ENCODE measurements around the gene FEZ2. TPM values are rescaled to one million over a fixed set of nuclear protein-coding genes. Genes with fewer than 3 reads are reported as not detected.

Gene FEZ2
- total RNA-seq, 2 donors from 2014 or later = 63.6 to 83.3 TPM

GRCh38 chr2:36540986-36541754 lies 56.8 kb downstream of the FEZ2 start:
- DNase-seq (ENCODE audit: low spot score) = no peak
- intact Hi-C loops (cut with DNase I) = no loop called here

DNA sequence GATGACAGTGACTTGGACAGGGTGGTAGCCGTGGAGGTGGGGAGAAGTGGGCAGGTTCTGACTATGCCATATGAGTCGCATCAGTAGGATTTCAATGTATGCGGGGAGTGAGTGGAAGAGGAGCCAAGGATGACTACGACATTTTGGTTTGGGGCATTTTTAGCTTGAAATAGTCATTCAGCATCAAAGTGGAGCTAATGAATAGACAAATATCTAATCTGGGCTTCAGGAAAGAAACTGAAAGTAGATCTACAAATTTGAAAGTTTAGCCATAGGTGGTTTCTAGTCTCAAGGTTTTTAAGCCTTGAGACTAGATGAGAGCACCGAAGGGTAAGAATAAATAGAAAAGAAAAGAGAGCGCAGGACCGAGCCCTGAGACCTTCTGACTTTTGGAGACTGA lies 58.3 kb downstream of the FEZ2 start:
- DNase-seq (ENCODE audit: low spot score) = no peak
- intact Hi-C loops (cut with DNase I) = no loop called here

DNA sequence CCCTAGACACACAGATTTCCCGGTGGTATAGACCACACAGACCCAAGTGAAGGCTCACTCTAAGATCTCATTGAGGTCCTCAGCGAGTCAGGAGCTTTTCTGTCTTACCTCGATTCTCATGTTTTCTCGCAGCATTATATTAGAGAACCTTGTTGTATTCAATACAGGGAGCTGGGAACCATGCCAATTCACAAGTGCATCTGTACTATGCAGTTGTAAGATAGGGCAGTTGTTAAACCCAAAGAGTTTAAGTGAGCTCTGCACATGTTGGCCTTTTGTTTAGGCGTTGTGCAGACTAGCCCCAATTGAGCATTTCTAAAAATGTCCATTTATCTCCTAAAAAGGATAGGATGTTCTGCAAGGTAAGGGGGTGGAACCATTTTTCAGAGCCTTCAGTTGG lies 59.6 kb downstream of the FEZ2 start:
- DNase-seq (ENCODE audit: low spot score) = no peak

GRCh38 chr2:36536776-36537175 lies 61.2 kb downstream of the FEZ2 start:
- intact Hi-C loops (cut with DNase I) = no loop called here
- DNase-seq (ENCODE audit: low spot score) = no peak

More for the DNA sequence above, 59.6 kb downstream of the FEZ2 start:
- intact Hi-C loops (cut with DNase I) = no loop called here

- intact Hi-C loops (cut with DNase I) = no loop called here
- DNase-seq (ENCODE audit: low spot score) = no peak
These were observed 62.9 kb downstream of the FEZ2 start for GRCh38 chr2:36535099-36535498.

DNA sequence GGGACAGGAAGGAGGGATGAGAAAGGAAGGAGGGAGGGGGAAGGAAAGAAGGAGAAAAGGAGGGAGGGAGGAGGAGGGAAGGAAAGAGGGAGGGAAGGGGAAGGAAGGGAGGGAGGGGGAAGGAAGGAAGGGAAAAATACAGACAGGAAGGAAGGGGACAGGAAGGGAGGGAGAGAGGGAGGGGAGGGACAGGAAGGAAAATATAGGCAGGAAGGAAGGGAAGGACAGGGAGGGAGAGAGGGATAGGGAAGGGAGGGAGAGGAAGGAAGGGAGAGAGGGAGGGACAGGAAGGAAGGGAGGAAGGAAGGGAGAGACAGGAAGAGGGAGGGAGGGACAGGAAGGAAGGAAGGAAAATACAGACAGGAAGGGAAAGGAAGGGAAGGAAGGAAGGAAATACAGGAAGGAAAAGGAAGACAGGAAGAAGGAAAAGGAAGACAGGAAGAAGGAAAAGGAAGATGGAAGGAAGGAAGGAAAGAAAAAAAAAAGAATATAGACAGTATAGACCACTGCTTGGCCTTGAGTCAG lies 63.6 kb downstream of the FEZ2 start:
- intact Hi-C loops (cut with DNase I) = no loop called here
- DNase-seq (ENCODE audit: low spot score) = no peak

DNA sequence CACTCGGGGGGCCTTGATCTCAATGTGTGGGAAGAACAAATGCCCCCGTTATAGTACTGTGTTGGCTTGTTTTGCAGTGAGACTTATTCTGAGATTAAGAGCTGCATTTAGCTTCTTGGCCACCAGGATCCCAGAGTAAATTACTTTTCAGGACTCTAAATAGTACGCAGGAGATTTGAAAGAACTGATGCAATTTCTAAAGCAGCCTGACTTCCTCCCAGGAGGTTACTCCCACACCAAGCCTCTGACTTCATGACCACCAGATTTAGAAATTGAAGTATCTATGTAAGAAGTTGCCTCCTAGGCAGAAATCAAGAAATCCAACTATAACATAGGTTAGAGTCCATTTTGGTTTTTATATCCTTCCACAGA lies 67.0 kb downstream of the FEZ2 start:
- DNase-seq (ENCODE audit: low spot score) = no peak
- intact Hi-C loops (cut with DNase I) = no loop called here

DNA sequence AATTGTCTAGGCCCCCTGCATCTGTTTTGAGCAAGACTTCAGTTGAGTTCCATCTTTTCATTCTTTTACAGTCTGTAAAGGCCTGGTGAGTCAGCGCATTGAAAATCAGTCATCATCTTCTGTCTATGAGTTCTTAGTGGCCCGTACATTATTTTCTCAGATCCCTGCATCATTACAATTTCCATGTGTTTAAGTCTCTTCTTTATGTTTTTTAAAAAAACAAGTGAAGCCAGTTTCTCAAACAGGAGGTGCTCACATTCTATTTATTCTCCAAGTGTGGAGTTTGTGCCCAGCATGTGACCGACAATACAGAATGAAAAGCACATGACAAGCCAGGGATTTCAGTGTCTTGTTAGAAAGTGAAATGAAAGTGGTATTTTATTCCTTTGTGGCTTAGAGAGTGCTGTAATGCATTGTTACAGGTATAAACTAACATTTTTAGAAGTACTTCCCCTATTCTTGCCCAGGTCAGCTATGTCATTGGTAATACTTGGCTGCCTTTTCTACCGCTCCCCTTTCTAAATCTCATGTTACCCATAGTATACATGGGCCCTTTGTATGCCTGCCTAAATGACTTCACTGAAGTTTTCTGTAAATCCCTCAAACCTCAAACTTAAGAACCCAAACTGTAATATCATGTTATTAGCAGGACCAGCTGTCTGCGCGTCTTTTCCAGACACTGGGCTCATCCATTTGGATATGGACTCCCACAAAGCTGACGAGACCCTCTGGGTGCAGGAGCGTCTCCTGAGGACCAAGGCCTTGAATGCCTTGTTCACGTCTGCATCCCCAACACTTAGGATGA lies 67.6 kb downstream of the FEZ2 start:
- no peak for DNase-seq (ENCODE audit: low spot score)
- intact Hi-C loops (cut with DNase I) = no loop called here

DNA sequence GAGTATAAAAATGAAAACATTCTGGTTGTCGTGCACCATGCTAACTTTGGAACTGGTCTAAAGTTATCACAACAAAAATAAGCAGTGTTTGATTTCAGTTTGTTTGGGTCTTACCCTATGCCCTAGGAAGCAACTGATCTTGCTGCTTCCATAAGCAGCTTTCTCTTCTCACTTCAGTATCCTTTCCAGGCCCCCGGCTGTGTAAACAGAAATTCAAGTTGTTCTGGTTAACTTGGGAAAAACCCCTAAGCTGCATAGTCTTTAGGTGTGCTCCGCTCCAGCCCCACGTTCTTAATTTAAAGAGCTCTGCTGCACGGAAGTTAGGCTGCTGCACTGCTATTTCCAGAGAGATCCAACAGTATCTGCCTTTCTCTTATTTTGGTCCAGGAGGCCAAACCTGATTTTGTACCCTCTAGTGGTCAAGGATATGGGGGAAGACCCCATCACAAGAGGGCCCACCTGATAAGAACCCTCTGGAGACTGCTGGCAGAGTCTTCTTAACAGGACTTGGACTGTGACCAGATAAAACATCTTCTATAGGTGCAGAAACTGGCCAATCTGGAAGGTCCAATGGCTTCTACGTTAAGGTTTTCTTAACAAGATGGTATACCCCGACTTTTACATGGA lies 69.1 kb downstream of the FEZ2 start:
- intact Hi-C loops (cut with DNase I) = loop anchor here in 1 of 2 donors (5.0 kb wide), 1 partner anchor 897 kb away; no protein-coding TSS in a partner anchor
- no peak for DNase-seq (ENCODE audit: low spot score)

GRCh38 chr2:36528274-36528673 lies 69.7 kb downstream of the FEZ2 start:
- intact Hi-C loops (cut with DNase I) = loop anchor here in 1 of 2 donors (5.0 kb wide), 1 partner anchor 896 kb away; no protein-coding TSS in a partner anchor
- DNase-seq (ENCODE audit: low spot score) = no peak

DNA sequence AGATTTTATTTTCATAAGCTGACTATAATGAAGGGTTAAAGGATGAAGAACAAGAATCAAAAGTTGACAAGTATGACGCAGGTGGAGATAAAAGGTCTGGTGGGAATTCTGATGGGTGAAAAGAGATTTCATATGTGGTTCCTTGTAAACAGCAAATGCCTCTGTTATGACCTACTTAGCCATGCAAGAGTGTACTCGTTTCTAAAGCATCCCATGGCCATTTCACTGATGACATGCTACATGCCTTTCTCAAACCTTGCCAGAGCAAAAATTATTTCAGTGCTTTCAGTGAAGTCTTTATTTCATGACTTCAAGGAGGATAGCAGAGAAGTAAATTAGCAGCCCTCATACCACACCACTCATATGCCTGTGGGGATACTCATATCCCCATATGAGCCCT lies 71.7 kb downstream of the FEZ2 start:
- intact Hi-C loops (cut with DNase I) = loop anchor here in 1 of 2 donors (5.0 kb wide), 1 partner anchor 894 kb away; no protein-coding TSS in a partner anchor

GRCh38 chr2:36525245-36525644 lies 72.7 kb downstream of the FEZ2 start:
- intact Hi-C loops (cut with DNase I) = loop anchor here in 1 of 2 donors (5.0 kb wide), 1 partner anchor 893 kb away; no protein-coding TSS in a partner anchor
- no peak for DNase-seq (ENCODE audit: low spot score)

More for the DNA sequence above, 71.7 kb downstream of the FEZ2 start:
- no peak for DNase-seq (ENCODE audit: low spot score)

GRCh38 chr2:36523153-36523552 lies 74.8 kb downstream of the FEZ2 start:
- intact Hi-C loops (cut with DNase I) = no loop called here
- DNase-seq (ENCODE audit: low spot score) = no peak

DNA sequence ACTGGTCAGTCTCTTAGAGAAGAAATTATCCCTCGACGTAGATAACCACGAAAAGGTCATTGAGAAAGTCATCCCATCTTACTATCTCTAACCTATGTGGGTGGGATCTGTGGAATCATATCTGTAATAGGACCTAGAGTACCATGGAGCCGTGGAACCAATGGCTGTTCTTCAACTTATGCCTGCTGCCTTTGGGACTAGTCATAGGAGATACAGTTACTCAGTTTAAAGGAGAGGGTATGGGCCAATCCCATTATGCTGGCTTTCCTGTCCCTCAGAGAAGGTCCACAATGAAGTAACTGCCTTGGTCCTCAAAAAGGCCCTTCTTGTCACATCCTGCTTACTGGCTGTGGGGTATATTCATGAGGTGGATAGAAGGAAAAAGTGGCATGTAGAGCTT lies 77.5 kb downstream of the FEZ2 start:
- intact Hi-C loops (cut with DNase I) = no loop called here

GRCh38 chr2:36516136-36516870 lies 81.7 kb downstream of the FEZ2 start:
- no peak for DNase-seq (ENCODE audit: low spot score)
- intact Hi-C loops (cut with DNase I) = no loop called here

More for the DNA sequence above, 77.5 kb downstream of the FEZ2 start:
- DNase-seq (ENCODE audit: low spot score) = no peak

DNA sequence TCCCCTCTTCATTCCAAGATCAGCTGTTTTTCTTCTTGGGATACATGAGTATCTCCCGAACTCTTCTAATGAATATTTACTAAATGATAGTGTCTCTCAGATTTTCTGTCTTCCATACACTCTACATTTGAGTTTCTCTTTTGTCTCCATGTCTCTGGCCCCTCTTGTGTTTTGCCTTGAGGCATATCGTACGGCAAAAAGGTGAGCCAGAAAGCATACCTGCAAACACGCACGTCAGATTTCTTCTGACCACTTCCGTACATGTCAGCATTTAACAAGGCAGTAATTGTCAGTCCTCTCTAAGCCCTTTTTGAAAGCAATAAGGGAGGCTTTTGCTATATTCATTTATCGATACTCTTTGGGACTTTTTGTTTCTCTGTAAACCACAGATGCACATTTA lies 82.4 kb downstream of the FEZ2 start:
- DNase-seq (ENCODE audit: low spot score) = no peak
- intact Hi-C loops (cut with DNase I) = no loop called here

GRCh38 chr2:36513661-36514060 lies 84.3 kb downstream of the FEZ2 start:
- intact Hi-C loops (cut with DNase I) = loop anchor here in 1 of 2 donors (5.0 kb wide), 1 partner anchor 286 kb away; no protein-coding TSS in a partner anchor
- DNase-seq (ENCODE audit: low spot score) = no peak

DNA sequence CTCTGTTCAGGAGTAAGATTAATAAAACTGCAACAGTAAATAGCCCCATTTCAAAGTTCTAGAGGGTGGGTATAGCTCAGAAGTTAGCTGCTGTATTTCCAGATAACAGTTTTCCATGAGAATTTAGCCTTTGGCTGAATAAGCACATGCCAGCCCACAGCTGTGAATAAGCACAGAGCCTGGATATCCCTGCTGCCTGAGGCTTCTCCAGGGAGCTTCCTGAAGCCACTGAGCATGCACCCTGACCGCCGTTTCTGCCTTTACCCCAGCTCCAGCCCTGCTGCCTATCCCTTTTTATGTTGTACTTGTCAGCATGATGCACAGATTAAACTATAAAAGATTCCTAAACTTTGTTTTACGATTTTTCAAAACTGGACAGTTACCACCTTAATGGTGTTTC lies 85.3 kb downstream of the FEZ2 start:
- intact Hi-C loops (cut with DNase I) = loop anchor here in 1 of 2 donors (5.0 kb wide), 1 partner anchor 285 kb away; no protein-coding TSS in a partner anchor
- DNase-seq (ENCODE audit: low spot score) = no peak
